KBM-7 (cell line): ENCODE results near the gene SPATA19.
A peak's percentile ranks its signal among the peaks of the same experiment; 100 is the strongest.

Source experiments
- DNase-seq: peaks from one replicate; pipeline ENCODE4 v3.0.0-alpha.2; 2015
- in situ Hi-C: fragments of 300-500 bp; cut with MboI; formaldehyde crosslinking; loops from 2 replicates; pipeline ENCODE4 v1.14.3; 2020; ENCODE audit warnings: low sequenced_read_pairs, low pct_unique_long_range_greater_than_20kb, mixed read lengths

The SPATA19 gene

DNA sequence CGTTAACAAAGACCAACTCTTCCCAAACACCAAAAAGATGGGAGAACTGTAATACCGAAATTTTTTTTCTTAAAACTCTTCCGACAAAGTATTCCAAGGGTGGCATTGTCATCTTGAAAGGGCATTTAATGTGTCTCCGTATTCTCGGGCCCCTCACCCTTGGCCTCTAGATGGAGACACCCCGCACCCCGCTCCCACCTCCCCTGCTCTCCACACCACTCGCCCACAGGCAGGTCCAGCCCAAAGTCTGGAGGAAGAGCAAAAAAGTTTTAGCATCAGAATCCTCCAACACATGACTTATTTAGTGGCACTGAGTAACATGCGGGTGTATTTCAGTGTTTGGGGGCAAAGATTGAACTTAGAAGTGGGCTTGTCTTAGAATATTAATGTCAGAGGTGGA is 20.7 kb downstream of the SPATA19 start:
- no peak for DNase-seq
- in situ Hi-C loops: no loop called here

GRCh38 chr11:133823614-133824013 is 21.7 kb downstream of the SPATA19 start:
- in situ Hi-C loops: no loop called here
- no peak for DNase-seq

- in situ Hi-C loops: no loop called here
Measured at GRCh38 chr11:133823211-133823610, 22.1 kb downstream of the SPATA19 start.

GRCh38 chr11:133821776-133822175 is 23.5 kb downstream of the SPATA19 start:
- in situ Hi-C loops: no loop called here
- peak; percentile 56 for DNase-seq

More at GRCh38 chr11:133823211-133823610, 22.1 kb downstream of the SPATA19 start:
- DNase-seq: no peak

DNA sequence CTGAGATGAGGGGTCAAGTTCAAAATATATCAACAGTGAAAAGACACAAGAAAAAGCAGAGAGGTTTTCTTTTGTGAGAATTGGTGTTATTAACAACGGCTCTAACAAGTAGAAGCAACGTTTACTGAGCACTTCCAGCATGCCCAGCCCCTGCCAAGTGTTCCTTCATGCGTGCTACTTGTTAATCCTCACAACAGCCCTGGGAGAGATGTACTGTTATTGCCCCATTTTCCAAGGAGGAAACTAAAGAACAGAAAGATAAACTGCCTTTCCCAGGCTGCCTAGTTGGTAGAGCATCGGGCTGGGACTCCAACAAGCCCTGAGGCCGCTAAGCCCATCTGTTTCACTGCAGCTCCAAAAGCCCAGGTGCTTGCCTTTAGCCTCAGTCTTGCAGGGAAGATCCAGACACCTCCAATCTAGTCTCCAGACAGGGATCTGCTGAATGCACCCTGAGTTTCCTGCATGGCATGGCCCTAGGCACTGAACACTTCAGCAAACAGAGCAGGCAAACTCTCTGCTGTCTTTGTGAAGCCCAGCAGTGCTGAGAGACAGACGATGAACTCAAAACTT is 25.5 kb downstream of the SPATA19 start:
- no peak for DNase-seq
- in situ Hi-C loops: no loop called here

- no peak for DNase-seq
- in situ Hi-C loops: no loop called here
Measured at GRCh38 chr11:133819114-133819513, 26.2 kb downstream of the SPATA19 start.

GRCh38 chr11:133818302-133818701 is 27.0 kb downstream of the SPATA19 start:
- in situ Hi-C loops: no loop called here
- DNase-seq: no peak

DNA sequence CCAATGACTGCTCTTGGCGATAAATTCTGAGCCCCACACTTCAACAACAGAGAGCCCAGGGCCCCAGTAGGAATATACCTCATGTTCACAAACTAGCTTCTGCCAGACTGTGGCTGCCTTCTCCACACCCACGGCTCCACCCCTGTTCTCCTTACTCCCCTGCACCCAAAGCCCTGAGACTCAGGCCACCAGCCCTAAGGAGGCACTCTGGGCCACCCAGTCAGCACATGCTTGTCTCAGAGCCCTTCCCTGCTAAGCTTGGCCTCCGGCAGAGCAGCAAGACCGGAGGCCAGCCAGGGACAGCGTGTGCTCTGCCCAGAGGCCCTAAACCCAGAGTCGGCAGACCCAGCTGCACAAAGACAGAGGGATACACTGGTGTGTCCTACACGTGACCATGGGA is 27.9 kb downstream of the SPATA19 start:
- in situ Hi-C loops: no loop called here
- DNase-seq: no peak

DNA sequence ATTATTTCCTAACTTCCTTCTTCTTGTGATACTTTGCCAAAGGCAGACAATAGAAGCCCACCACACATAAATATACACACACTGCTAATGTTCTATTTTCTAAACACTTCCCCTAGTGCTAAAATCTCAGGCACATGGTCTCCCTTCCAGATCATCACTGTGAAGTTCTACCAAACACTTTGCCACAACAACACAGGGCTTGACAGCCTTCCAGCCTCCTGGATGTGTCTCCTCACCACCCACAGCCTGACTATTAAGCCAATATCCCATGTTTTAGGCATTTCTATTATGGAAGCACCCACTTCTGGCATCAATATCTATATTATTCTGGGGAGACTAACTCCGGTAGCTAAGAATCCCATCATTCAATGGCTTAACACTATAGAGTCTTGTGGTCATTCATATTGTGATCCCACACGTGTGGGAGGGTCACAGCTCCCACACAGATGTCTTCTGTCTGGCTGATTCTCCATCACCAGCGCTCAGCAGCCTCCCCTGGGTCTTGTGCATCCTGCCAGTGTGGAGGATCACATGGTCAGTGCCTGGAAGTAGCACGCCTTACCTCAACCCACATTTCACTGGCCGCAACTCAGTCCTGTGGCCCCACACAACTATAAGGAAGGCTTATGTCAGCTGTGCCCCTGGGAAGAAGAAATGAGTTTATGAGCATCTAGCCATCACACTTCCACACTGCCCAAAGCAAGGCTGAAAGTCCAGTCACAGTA is 29.0 kb downstream of the SPATA19 start:
- in situ Hi-C loops: no loop called here

GRCh38 chr11:133815636-133816035 is 29.7 kb downstream of the SPATA19 start:
- in situ Hi-C loops: no loop called here

More for the DNA sequence above, 29.0 kb downstream of the SPATA19 start:
- DNase-seq: no peak

GRCh38 chr11:133814588-133815100 is 30.7 kb downstream of the SPATA19 start:
- in situ Hi-C loops: no loop called here
- DNase-seq: no peak

More at GRCh38 chr11:133815636-133816035, 29.7 kb downstream of the SPATA19 start:
- DNase-seq: no peak

- in situ Hi-C loops: no loop called here
- no peak for DNase-seq
Measured at GRCh38 chr11:133811850-133812685, 33.2 kb downstream of the SPATA19 start.

- in situ Hi-C loops: no loop called here
- DNase-seq: no peak
Measured at GRCh38 chr11:133810766-133811165, 34.5 kb downstream of the SPATA19 start.

GRCh38 chr11:133809569-133810491 is 35.5 kb downstream of the SPATA19 start:
- DNase-seq: no peak
- in situ Hi-C loops: no loop called here

- in situ Hi-C loops: no loop called here
- peak; percentile 29 for DNase-seq
Measured at GRCh38 chr11:133808393-133809140, 36.7 kb downstream of the SPATA19 start.

- in situ Hi-C loops: no loop called here
- no peak for DNase-seq
Measured at GRCh38 chr11:133803026-133803425, 42.3 kb downstream of the SPATA19 start.

GRCh38 chr11:133801356-133801755 is 44.0 kb downstream of the SPATA19 start:
- no peak for DNase-seq
- in situ Hi-C loops: no loop called here

DNA sequence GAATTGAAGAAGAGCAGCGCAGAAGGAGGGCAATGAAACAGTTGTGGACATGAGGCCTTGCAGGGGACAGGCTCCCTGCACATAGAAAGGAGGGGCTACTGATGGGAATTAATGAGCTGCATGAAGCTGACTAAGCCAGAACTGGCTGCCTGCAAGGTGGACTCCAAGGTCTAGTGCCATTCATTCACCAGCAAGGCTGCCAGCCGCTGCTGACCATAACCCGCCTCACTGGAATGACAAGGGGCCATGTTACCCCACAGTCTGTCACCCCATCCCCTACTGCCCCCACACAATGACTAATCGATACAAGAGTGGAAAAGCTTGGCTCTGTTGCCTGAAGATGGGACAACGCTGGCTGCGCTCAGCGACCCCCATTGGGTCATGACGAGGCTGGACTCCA is 44.6 kb downstream of the SPATA19 start:
- DNase-seq: no peak
- in situ Hi-C loops: no loop called here
